ENCODE measurements around the gene SOX10.
A peak's percentile ranks its signal among the peaks of the same experiment; 100 is the strongest.
"Not testable (repeated sequence)": the region's sequence is repeated elsewhere in the genome, so short reads cannot be mapped to it uniquely, and the experiment has no call there.

SOX10 gene

GRCh38 chr22:37959231-37959825 lies 25.0 kb downstream of the SOX10 start:
- DNase-seq (ENCODE audit: low read depth in 2 of 2) = no peak

GRCh38 chr22:37957232-37957631 lies 27.1 kb downstream of the SOX10 start:
- no peak for DNase-seq (ENCODE audit: low read depth in 2 of 2)

- not testable (repeated sequence) for DNase-seq (ENCODE audit: low read depth in 2 of 2)
Measured at GRCh38 chr22:37955825-37956397, 28.4 kb downstream of the SOX10 start.

GRCh38 chr22:37954686-37955085 lies 29.7 kb downstream of the SOX10 start:
- no peak for DNase-seq (ENCODE audit: low read depth in 2 of 2)

- peak; percentile 91 for DNase-seq (ENCODE audit: low read depth in 2 of 2)
Measured at GRCh38 chr22:37953437-37954179, 30.7 kb downstream of the SOX10 start, which contains the start of the genes C22orf23 and POLR2F. Gene C22orf23 (minus strand): TSS chr22:37953601. CDS start chr22:37953149, 452 bp downstream. Gene POLR2F (plus strand): TSS chr22:37953699. CDS start chr22:37953788, 89 bp downstream.

- DNase-seq (ENCODE audit: low read depth in 2 of 2) = no peak
Measured at GRCh38 chr22:37953062-37953436, 31.3 kb downstream of the SOX10 start.

- not testable (repeated sequence) for DNase-seq (ENCODE audit: low read depth in 2 of 2)
Measured at GRCh38 chr22:37952629-37953028, 31.7 kb downstream of the SOX10 start.

- DNase-seq (ENCODE audit: low read depth in 2 of 2) = no peak
Measured at GRCh38 chr22:37951305-37951704, 33.0 kb downstream of the SOX10 start.

GRCh38 chr22:37947142-37947795 lies 37.1 kb downstream of the SOX10 start:
- not testable (repeated sequence) for DNase-seq (ENCODE audit: low read depth in 2 of 2)

- not testable (repeated sequence) for DNase-seq (ENCODE audit: low read depth in 2 of 2)
Measured at GRCh38 chr22:37944423-37944822, 39.9 kb downstream of the SOX10 start.

GRCh38 chr22:37943825-37944198 lies 40.5 kb downstream of the SOX10 start:
- DNase-seq (ENCODE audit: low read depth in 2 of 2) = no peak

- no peak for DNase-seq (ENCODE audit: low read depth in 2 of 2)
Measured at GRCh38 chr22:37943136-37943824, 41.1 kb downstream of the SOX10 start.

GRCh38 chr22:37942133-37942532 lies 42.2 kb downstream of the SOX10 start:
- no peak for DNase-seq (ENCODE audit: low read depth in 2 of 2)

- DNase-seq (ENCODE audit: low read depth in 2 of 2) = no peak
Measured at GRCh38 chr22:37940698-37941376, 43.5 kb downstream of the SOX10 start.

- peak; percentile 46 to 69 for DNase-seq (ENCODE audit: low read depth in 2 of 2)
Measured at GRCh38 chr22:37933711-37934376, 50.5 kb downstream of the SOX10 start.

GRCh38 chr22:37932821-37933578 lies 51.4 kb downstream of the SOX10 start:
- DNase-seq (ENCODE audit: low read depth in 2 of 2) = no peak

GRCh38 chr22:37932401-37932800 lies 52.0 kb downstream of the SOX10 start:
- DNase-seq (ENCODE audit: low read depth in 2 of 2) = no peak

- no peak for DNase-seq (ENCODE audit: low read depth in 2 of 2)
Measured at GRCh38 chr22:37931893-37932389, 52.4 kb downstream of the SOX10 start.

- DNase-seq (ENCODE audit: low read depth in 2 of 2) = no peak
Measured at GRCh38 chr22:37930952-37931440, 53.4 kb downstream of the SOX10 start.

Data from stimulated activated CD8-positive, alpha-beta memory T cell treated with anti-CD3 and anti-CD28 coated beads, Interleukin-7, amount 100 ng/mL, for 4 hours (primary cell).